H9 (cell line): ENCODE measurements around the gene MORF4L1. TPM values are rescaled to one million over a fixed set of nuclear protein-coding genes. Genes with fewer than 3 reads are reported as not detected.

Experiments used
- DNase-seq: peaks from one replicate; pipeline ENCODE4 v3.0.0-alpha.2; 2017
- H2AFZ ChIP-seq: one replicate; pipeline ENCODE4 v1.6.1; 2013; ENCODE audit warnings: mild to moderate bottlenecking, low read length, control low read depth, moderate library complexity
- H2AK5ac ChIP-seq: 2 replicates; pipeline ENCODE4 v1.6.1; 2013; ENCODE audit warnings: low read length, control low read depth, mixed read lengths; ENCODE audit not compliant: insufficient read length
- H2BK120ac ChIP-seq: one replicate; pipeline ENCODE4 v1.6.1; 2013; ENCODE audit warnings: low read depth, mild to moderate bottlenecking, low read length, control low read depth, inconsistent platforms; ENCODE audit not compliant: poor library complexity, severe bottlenecking
- H2BK12ac ChIP-seq: 2 replicates; pipeline ENCODE4 v1.6.1; 2013; ENCODE audit warnings: low read length, control low read depth, mixed read lengths, low read depth; ENCODE audit not compliant: insufficient read length
- H2BK15ac ChIP-seq: 2 replicates; pipeline ENCODE4 v1.6.1; 2013; ENCODE audit warnings: low read depth, low read length, control low read depth
- H2BK20ac ChIP-seq: one replicate; pipeline ENCODE4 v1.6.1; 2013; ENCODE audit warnings: low read depth, mild to moderate bottlenecking, low read length, control low read depth, inconsistent platforms; ENCODE audit not compliant: poor library complexity, severe bottlenecking
- H2BK5ac ChIP-seq: 2 replicates; pipeline ENCODE4 v1.6.1; 2013; ENCODE audit warnings: low read length, control low read depth, mixed read lengths; ENCODE audit not compliant: insufficient read length
- H3K14ac ChIP-seq: 2 replicates; pipeline ENCODE4 v1.6.1; 2013; ENCODE audit warnings: low read length, control low read depth; ENCODE audit not compliant: insufficient read depth
- H3K18ac ChIP-seq: 2 replicates; pipeline ENCODE4 v1.6.1; 2013; ENCODE audit warnings: low read depth, mild to moderate bottlenecking, mixed read lengths, low read length, control low read depth; ENCODE audit not compliant: insufficient read length
- H3K23ac ChIP-seq: 2 replicates; pipeline ENCODE4 v1.6.1; 2013; ENCODE audit warnings: low read length, control low read depth, mixed read lengths, low read depth; ENCODE audit not compliant: insufficient read length
- H3K23me2 ChIP-seq: 2 replicates; pipeline ENCODE4 v1.6.1; 2013; ENCODE audit warnings: low read depth, mild to moderate bottlenecking, mixed read lengths, low read length, control low read depth; ENCODE audit not compliant: insufficient read length, poor library complexity, severe bottlenecking
- H3K27ac ChIP-seq: 2 replicates; pipeline ENCODE4 v1.5.1; 2013; ENCODE audit warnings: low read length, control low read depth, mixed read lengths, low read depth; ENCODE audit not compliant: insufficient read length
- H3K27me3 ChIP-seq: 2 replicates; pipeline ENCODE4 v1.6.1; 2013; ENCODE audit warnings: low read length, control low read depth, inconsistent platforms; ENCODE audit not compliant: insufficient read depth
- H3K4ac ChIP-seq: 2 replicates; pipeline ENCODE4 v1.6.1; 2013; ENCODE audit warnings: low read depth, mild to moderate bottlenecking, control low read depth, inconsistent platforms, low read length, moderate library complexity
- H3K4me1 ChIP-seq: 2 replicates; pipeline ENCODE4 v1.6.1; 2013; ENCODE audit warnings: low read length, control low read depth, inconsistent platforms; ENCODE audit not compliant: insufficient read depth
- H3K4me2 ChIP-seq: 2 replicates; pipeline ENCODE4 v1.6.1; 2013; ENCODE audit warnings: low read length, control low read depth, mixed read lengths; ENCODE audit not compliant: insufficient read length, insufficient read depth
- H3K56ac ChIP-seq: 2 replicates; pipeline ENCODE4 v1.6.1; 2013; ENCODE audit warnings: low read depth, mild to moderate bottlenecking, mixed read lengths, low read length, control low read depth; ENCODE audit not compliant: insufficient read length
- H3K79me1 ChIP-seq: 2 replicates; pipeline ENCODE4 v1.6.1; 2013; ENCODE audit warnings: low read depth, mild to moderate bottlenecking, moderate library complexity, low read length, control low read depth, inconsistent platforms; ENCODE audit not compliant: insufficient read depth, poor library complexity, severe bottlenecking
- H3K79me2 ChIP-seq: 2 replicates; pipeline ENCODE4 v1.6.1; 2013; ENCODE audit warnings: low read length, control low read depth, inconsistent platforms; ENCODE audit not compliant: insufficient read depth
- H3K9ac ChIP-seq: 2 replicates; pipeline ENCODE4 v1.6.1; 2013; ENCODE audit warnings: low read length, control low read depth, mixed read lengths; ENCODE audit not compliant: insufficient read length; ENCODE audit errors: extremely low read depth
- H3K9me3 ChIP-seq: one replicate; pipeline ENCODE4 v1.6.1; 2013; ENCODE audit warnings: low read depth, low read length, inconsistent platforms; ENCODE audit not compliant: control insufficient read depth
- H3T11ph ChIP-seq: one replicate; pipeline ENCODE4 v1.6.1; 2013; ENCODE audit warnings: mild to moderate bottlenecking, low read length, control low read depth, inconsistent platforms
- H4K20me1 ChIP-seq: one replicate; pipeline ENCODE4 v1.6.1; 2013; ENCODE audit not compliant: control insufficient read depth, insufficient read length, insufficient read depth
- H4K5ac ChIP-seq: 2 replicates; pipeline ENCODE4 v1.6.1; 2013; ENCODE audit warnings: low read depth, mild to moderate bottlenecking, mixed read lengths, low read length, control low read depth; ENCODE audit not compliant: insufficient read length
- H4K8ac ChIP-seq: replicated peaks from 2 replicates; pipeline ENCODE4 v1.6.1; 2013; ENCODE audit warnings: low read length, control low read depth, mixed read lengths, low read depth; ENCODE audit not compliant: insufficient read length
- H4K91ac ChIP-seq: 2 replicates; pipeline ENCODE4 v1.6.1; 2013; ENCODE audit warnings: low read depth, mild to moderate bottlenecking, moderate library complexity, mixed read lengths, low read length, control low read depth; ENCODE audit not compliant: insufficient read length
- H3K27ac Mint-ChIP-seq, 3 experiments: 2 replicates in 2 of 3; 3 replicates in 1 of 3; pipeline ENCODE4 v1.8.0; 2020 to 2021; ENCODE audit warnings: mixed read lengths in 3 of 3, mild to moderate bottlenecking in 1 of 3, moderate library complexity in 1 of 3
- H3K27me3 Mint-ChIP-seq: 2 replicates; pipeline ENCODE4 v1.8.0; 2021; ENCODE audit warnings: low read depth, mild to moderate bottlenecking, moderate library complexity, mixed read lengths
- H3K36me3 Mint-ChIP-seq, 3 experiments: 2 replicates in 2 of 3; 3 replicates in 1 of 3; pipeline ENCODE4 v1.8.0; 2020 to 2021; ENCODE audit warnings: low read depth in 3 of 3, mixed read lengths in 3 of 3; ENCODE audit not compliant: insufficient read depth in 1 of 3
- H3K4me1 Mint-ChIP-seq, 2 experiments: 2 replicates each; pipeline ENCODE4 v1.8.0; 2020; ENCODE audit warnings: mixed read lengths in 2 of 2
- H3K4me3 Mint-ChIP-seq, 2 experiments: 2 replicates in 1 of 2; 3 replicates in 1 of 2; pipeline ENCODE4 v1.8.0; 2020 to 2021; ENCODE audit warnings: mild to moderate bottlenecking in 2 of 2, mixed read lengths in 2 of 2, moderate library complexity in 1 of 2
- H3K9me3 Mint-ChIP-seq, 2 experiments: 2 replicates in 1 of 2; 3 replicates in 1 of 2; pipeline ENCODE4 v1.8.0; 2020; ENCODE audit warnings: mild to moderate bottlenecking in 2 of 2, mixed read lengths in 2 of 2, moderate library complexity in 1 of 2
- CTCF ChIP-seq: fragments of 200-600 bp; sonication (generic); conservative IDR thresholded peaks from 3 replicates; pipeline ENCODE4 v1.8.0; 2021; ENCODE audit warnings: antibody characterized with exemption, mild to moderate bottlenecking
- WGBS: extraction: QIAGEN DNeasy Blood & Tissue Kit; methylation state at CpG from one replicate; pipeline ENCODE4 v1.1.7; 2013; ENCODE audit warnings: missing lambda C conversion rate, low lambda C conversion rate, mixed read lengths; ENCODE audit not compliant: insufficient read length; ENCODE audit errors: extremely low coverage; 5-methylcytosine and 5-hydroxymethylcytosine counted together
- total RNA-seq: library from RNA; stranded (reverse); gene quantifications from 2 replicates; pipeline ENCODE4 v1.2.1, GENCODE V29; 2021

Gene MORF4L1
- total RNA-seq, 1 experiment from 2014 or later, result 544 TPM

DNA sequence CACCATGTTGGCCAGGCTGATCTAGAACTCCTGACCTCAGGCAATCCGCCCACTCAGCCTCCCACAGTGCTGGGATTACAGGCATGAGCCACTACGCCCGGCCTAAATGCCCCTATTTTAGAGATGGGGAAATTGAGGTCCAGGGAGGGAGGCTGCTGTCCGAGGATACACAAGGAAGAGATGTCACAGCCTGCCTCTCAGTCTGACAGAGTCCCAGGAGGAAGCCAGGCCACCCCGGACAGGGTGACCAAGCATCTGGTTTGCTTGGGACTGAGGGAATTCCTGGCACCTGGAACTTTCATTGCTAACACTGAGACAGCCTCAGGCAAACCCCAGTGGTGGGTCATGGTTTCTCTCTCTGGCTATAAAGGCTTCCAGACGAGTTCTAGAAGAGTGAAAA, 30.8 kb upstream of the MORF4L1 start:
- H2BK15ac ChIP-seq, result no peak overlapping the region
- no peak overlapping the region for H3K9ac ChIP-seq
- Mint-ChIP-seq H3K9me3 (no peaks in the 10 kb centered on the region), H3K4me1 (peaks cover 2 to 7% of the 10 kb centered on the region in 2 experiments; a peak in 3 of 4 replicates), H3K4me3 (no peak overlapping the region), H3K36me3 (no peaks in the 10 kb centered on the region), H3K27me3 (peaks cover 1% of the 10 kb centered on the region), H3K27ac (no peak overlapping the region)
- no peak overlapping the region for H3T11ph ChIP-seq
- H3K4ac ChIP-seq, result no peak overlapping the region
- H3K27ac ChIP-seq, result no peak overlapping the region
- DNase-seq, result no peak
- no peak overlapping the region for H3K14ac ChIP-seq
- no peaks in the 10 kb centered on the region for H3K9me3 ChIP-seq
- no peak overlapping the region for H2BK5ac ChIP-seq
- H2BK20ac ChIP-seq, result no peak overlapping the region
- no peak overlapping the region for H4K91ac ChIP-seq
- H3K56ac ChIP-seq, result no peak overlapping the region
- no CpG with 5 or more reads among the region's 6 CpGs for WGBS
- no peak overlapping the region for H4K8ac ChIP-seq
- H3K79me1 ChIP-seq, result no peaks in the 10 kb centered on the region
- no peak for TF ChIP-seq CTCF
- no peaks in the 10 kb centered on the region for H3K23me2 ChIP-seq
- H2AK5ac ChIP-seq, result no peak overlapping the region
- no peak overlapping the region for H3K4me2 ChIP-seq
- H2BK120ac ChIP-seq, result no peak overlapping the region
- H3K27me3 ChIP-seq, result no peaks in the 10 kb centered on the region
- H4K20me1 ChIP-seq, result no peaks in the 10 kb centered on the region
- H4K5ac ChIP-seq, result no peak overlapping the region
- H3K79me2 ChIP-seq, result no peaks in the 10 kb centered on the region
- H2AFZ ChIP-seq, result no peak overlapping the region
- no peak overlapping the region for H2BK12ac ChIP-seq
- H3K4me1 ChIP-seq, result no peaks in the 10 kb centered on the region
- no peak overlapping the region for H3K23ac ChIP-seq
- no peak overlapping the region for H3K18ac ChIP-seq
